Loucy (cell line): ENCODE data around the gene FLRT1.

ENCODE experiments used
- EZH2phosphoT487 ChIP-seq: fragments of 200-600 bp; IDR thresholded peaks from 2 replicates; pipeline ENCODE4 v1.6.1; 2018; ENCODE audit warnings: antibody characterized with exemption, mild to moderate bottlenecking, moderate library complexity, borderline replicate concordance
- TF ChIP-seq, protein P1 (sequence below): fragments of 200-600 bp; sonication (generic); conservative IDR thresholded peaks from 2 replicates; pipeline ENCODE4 v1.5.1; 2014; ENCODE audit warnings: mild to moderate bottlenecking, antibody characterized with exemption, low read length

GRCh38 chr11:64068705-64069400 lies 33.1 kb downstream of the FLRT1 start:
- TF ChIP-seq, protein P1, sequence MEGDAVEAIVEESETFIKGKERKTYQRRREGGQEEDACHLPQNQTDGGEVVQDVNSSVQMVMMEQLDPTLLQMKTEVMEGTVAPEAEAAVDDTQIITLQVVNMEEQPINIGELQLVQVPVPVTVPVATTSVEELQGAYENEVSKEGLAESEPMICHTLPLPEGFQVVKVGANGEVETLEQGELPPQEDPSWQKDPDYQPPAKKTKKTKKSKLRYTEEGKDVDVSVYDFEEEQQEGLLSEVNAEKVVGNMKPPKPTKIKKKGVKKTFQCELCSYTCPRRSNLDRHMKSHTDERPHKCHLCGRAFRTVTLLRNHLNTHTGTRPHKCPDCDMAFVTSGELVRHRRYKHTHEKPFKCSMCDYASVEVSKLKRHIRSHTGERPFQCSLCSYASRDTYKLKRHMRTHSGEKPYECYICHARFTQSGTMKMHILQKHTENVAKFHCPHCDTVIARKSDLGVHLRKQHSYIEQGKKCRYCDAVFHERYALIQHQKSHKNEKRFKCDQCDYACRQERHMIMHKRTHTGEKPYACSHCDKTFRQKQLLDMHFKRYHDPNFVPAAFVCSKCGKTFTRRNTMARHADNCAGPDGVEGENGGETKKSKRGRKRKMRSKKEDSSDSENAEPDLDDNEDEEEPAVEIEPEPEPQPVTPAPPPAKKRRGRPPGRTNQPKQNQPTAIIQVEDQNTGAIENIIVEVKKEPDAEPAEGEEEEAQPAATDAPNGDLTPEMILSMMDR = no peak
- TF ChIP-seq EZH2phosphoT487 = no peak
